IMR-90 (cell line): ENCODE data around the gene ENOX1. TPM values are rescaled to one million over a fixed set of nuclear protein-coding genes. Genes with fewer than 3 reads are reported as not detected.

ENCODE experiments used
- ATAC-seq: fragments of 200-7000 bp; cut with Tn5 transposase; 2 replicates; pipeline ENCODE4 v1.9.1; 2020; ENCODE audit warnings: low read depth, mild to moderate bottlenecking, moderate library complexity
- BruUV-seq: library from RNA; stranded (reverse); fragments of 400-500 nt; replicated peaks from 2 replicates; lab custom pipeline; 2021; lab: Mats Ljungman, UMichigan
- CTCF ChIA-PET: fragments of 300-600 bp; formaldehyde crosslinking; extraction: SDS; loops from one replicate; lab custom pipeline; 2021; ENCODE audit warnings: antibody characterized with exemption; lab: Yijun Ruan, JAX
- POLR2A ChIA-PET: fragments of 300-600 bp; sonication (Branson Sonifier 250); formaldehyde crosslinking; loops from one replicate; lab custom pipeline; 2022; ENCODE audit warnings: antibody characterized with exemption; ENCODE audit not compliant: unreplicated experiment; lab: Charles Lee
- DNase-seq: peaks from one replicate; pipeline ENCODE4 v3.0.0; 2013
- H2AFZ ChIP-seq: replicated peaks from 2 replicates; pipeline ENCODE3; 2013; ENCODE audit warnings: low read length, mild to moderate bottlenecking; ENCODE audit not compliant: poor library complexity
- H2AK5ac ChIP-seq: 2 replicates; pipeline ENCODE4 v1.6.1; 2013; ENCODE audit warnings: low read depth, low read length, inconsistent platforms
- H2AK9ac ChIP-seq: replicated peaks from 2 replicates; pipeline ENCODE3; 2013; ENCODE audit warnings: mild to moderate bottlenecking, low read depth, low read length, moderate library complexity; ENCODE audit not compliant: poor library complexity
- H2BK120ac ChIP-seq: 2 replicates; pipeline ENCODE4 v1.6.1; 2013; ENCODE audit warnings: low read depth, low read length, inconsistent platforms
- H2BK15ac ChIP-seq: 3 replicates; pipeline ENCODE4 v1.6.1; 2013; ENCODE audit warnings: low read depth, low read length, inconsistent platforms
- H2BK20ac ChIP-seq: 2 replicates; pipeline ENCODE4 v1.6.1; 2013; ENCODE audit warnings: low read depth, mild to moderate bottlenecking, inconsistent platforms, low read length, moderate library complexity
- H2BK5ac ChIP-seq: 2 replicates; pipeline ENCODE4 v1.6.1; 2013; ENCODE audit warnings: mild to moderate bottlenecking, low read depth, low read length, inconsistent platforms; ENCODE audit not compliant: poor library complexity, severe bottlenecking
- H3K14ac ChIP-seq: replicated peaks from 2 replicates; pipeline ENCODE4 v1.6.1; 2013; ENCODE audit warnings: low read depth, low read length, inconsistent platforms
- H3K18ac ChIP-seq: 2 replicates; pipeline ENCODE4 v1.6.1; 2013; ENCODE audit warnings: low read depth, low read length, control low read depth
- H3K23ac ChIP-seq: 2 replicates; pipeline ENCODE4 v1.6.1; 2013; ENCODE audit warnings: low read depth, low read length, inconsistent platforms
- H3K27ac ChIP-seq: 2 replicates; pipeline ENCODE4 v1.5.1; 2013; ENCODE audit warnings: mild to moderate bottlenecking, control low read depth, low read length; ENCODE audit not compliant: insufficient read depth
- H3K27me3 ChIP-seq: 2 replicates; pipeline ENCODE4 v1.6.1; 2013; ENCODE audit warnings: low read length; ENCODE audit not compliant: control insufficient read depth, insufficient read depth
- H3K36me3 ChIP-seq: 2 replicates; pipeline ENCODE4 v1.6.1; 2013; ENCODE audit warnings: low read length, mixed read lengths; ENCODE audit not compliant: control insufficient read depth, insufficient read depth
- H3K4ac ChIP-seq: 2 replicates; pipeline ENCODE4 v1.6.1; 2013; ENCODE audit warnings: low read depth, low read length, inconsistent platforms
- H3K4me1 ChIP-seq: 2 replicates; pipeline ENCODE4 v1.6.1; 2013; ENCODE audit warnings: low read length, mixed read lengths; ENCODE audit not compliant: control insufficient read depth, insufficient read depth
- H3K4me2 ChIP-seq: 2 replicates; pipeline ENCODE4 v1.6.1; 2013; ENCODE audit warnings: low read depth, mild to moderate bottlenecking, control low read depth, low read length, moderate library complexity
- H3K4me3 ChIP-seq: 2 replicates; pipeline ENCODE4 v1.5.1; 2013; ENCODE audit warnings: low read depth, mild to moderate bottlenecking, control low read depth, low read length, moderate library complexity; ENCODE audit not compliant: insufficient read depth
- H3K56ac ChIP-seq: 2 replicates; pipeline ENCODE4 v1.6.1; 2013; ENCODE audit warnings: low read length, inconsistent platforms; ENCODE audit not compliant: insufficient read depth; ENCODE audit errors: extremely low read depth
- H3K79me1 ChIP-seq, 2 experiments: 2 replicates each; pipeline ENCODE4 v1.6.1; 2013; ENCODE audit warnings: low read length in 2 of 2, inconsistent platforms in 1 of 2, low read depth in 1 of 2
- H3K9ac ChIP-seq: 2 replicates; pipeline ENCODE4 v1.6.1; 2013; ENCODE audit warnings: low read depth, low read length, control low read depth
- H3K9me1 ChIP-seq: 2 replicates; pipeline ENCODE4 v1.6.1; 2013; ENCODE audit warnings: low read length, inconsistent platforms; ENCODE audit not compliant: insufficient read depth
- H3K9me3 ChIP-seq: 2 replicates; pipeline ENCODE4 v1.6.1; 2013; ENCODE audit warnings: low read length; ENCODE audit not compliant: control insufficient read depth, insufficient read depth
- H4K20me1 ChIP-seq: 2 replicates; pipeline ENCODE4 v1.6.1; 2013; ENCODE audit warnings: low read length, inconsistent platforms; ENCODE audit not compliant: insufficient read depth
- H4K5ac ChIP-seq: 2 replicates; pipeline ENCODE4 v1.6.1; 2013; ENCODE audit warnings: mild to moderate bottlenecking, low read depth, low read length, control low read depth
- H4K8ac ChIP-seq, 2 experiments: 2 replicates each; pipeline ENCODE4 v1.6.1; 2013; ENCODE audit warnings: low read depth in 2 of 2, low read length in 2 of 2, control low read depth in 1 of 2, inconsistent platforms in 1 of 2
- H4K91ac ChIP-seq: 2 replicates; pipeline ENCODE4 v1.6.1; 2013; ENCODE audit warnings: low read depth, low read length, inconsistent platforms; ENCODE audit not compliant: insufficient read depth
- BHLHE40 ChIP-seq: fragments of 150-350 bp; IDR thresholded peaks from 2 replicates; pipeline ENCODE4 v1.6.1; 2016; ENCODE audit warnings: mild to moderate bottlenecking, low read depth, low read length
- CEBPB ChIP-seq: IDR thresholded peaks from 2 replicates; pipeline ENCODE4 v1.6.1; 2012; ENCODE audit warnings: low read depth, low read length, improper control_type of control experiment
- CHD1 ChIP-seq: IDR thresholded peaks from 2 replicates; pipeline ENCODE4 v1.6.1; 2012; ENCODE audit warnings: low read depth, low read length, improper control_type of control experiment
- CTCF ChIP-seq: conservative IDR thresholded peaks from 2 replicates; pipeline ENCODE4 v1.5.1; 2012; ENCODE audit warnings: mild to moderate bottlenecking, low read depth, low read length, improper control_type of control experiment
- ELK1 ChIP-seq: fragments of 150-350 bp; IDR thresholded peaks from 2 replicates; pipeline ENCODE4 v1.6.1; 2016; ENCODE audit warnings: low read depth, mild to moderate bottlenecking, low read length, moderate library complexity, borderline replicate concordance
- FOS ChIP-seq: fragments of 150-350 bp; IDR thresholded peaks from 2 replicates; pipeline ENCODE4 v1.6.1; 2016; ENCODE audit warnings: low read depth, low read length
- MAFK ChIP-seq: IDR thresholded peaks from 2 replicates; pipeline ENCODE4 v1.6.1; 2012; ENCODE audit warnings: low read depth, low read length, improper control_type of control experiment
- MAZ ChIP-seq: IDR thresholded peaks from 2 replicates; pipeline ENCODE4 v1.6.1; 2012; ENCODE audit warnings: low read depth, mild to moderate bottlenecking, low read length, improper control_type of control experiment, moderate library complexity, borderline replicate concordance
- MXI1 ChIP-seq: IDR thresholded peaks from 2 replicates; pipeline ENCODE4 v1.6.1; 2012; ENCODE audit warnings: low read depth, mild to moderate bottlenecking, low read length, moderate library complexity, borderline replicate concordance
- NFE2L2 ChIP-seq: fragments of 150-350 bp; IDR thresholded peaks from 2 replicates; pipeline ENCODE4 v1.6.1; 2016; ENCODE audit warnings: low read depth, mild to moderate bottlenecking, low read length
- POLR2A ChIP-seq: IDR thresholded peaks from 2 replicates; pipeline ENCODE4 v1.6.1; 2012; ENCODE audit warnings: mild to moderate bottlenecking, low read depth, low read length
- RAD21 ChIP-seq: IDR thresholded peaks from 2 replicates; pipeline ENCODE4 v1.6.1; 2012; ENCODE audit warnings: low read length, improper control_type of control experiment
- RCOR1 ChIP-seq: IDR thresholded peaks from 2 replicates; pipeline ENCODE4 v1.6.1; 2012; ENCODE audit warnings: mild to moderate bottlenecking, low read length, improper control_type of control experiment; ENCODE audit not compliant: insufficient replicate concordance
- RFX5 ChIP-seq: IDR thresholded peaks from 2 replicates; pipeline ENCODE4 v1.8.0; 2012; ENCODE audit warnings: low read depth, mild to moderate bottlenecking, low read length, moderate library complexity
- SMC3 ChIP-seq: fragments of 150-350 bp; IDR thresholded peaks from 2 replicates; pipeline ENCODE4 v1.6.1; 2016; ENCODE audit warnings: low read depth, mild to moderate bottlenecking, antibody characterized with exemption, low read length, moderate library complexity
- USF2 ChIP-seq: fragments of 150-350 bp; IDR thresholded peaks from 2 replicates; pipeline ENCODE4 v1.6.1; 2017; ENCODE audit warnings: mild to moderate bottlenecking, antibody characterized with exemption, low read length, low read depth
- WGBS, 2 experiments: methylation state at CpG; one replicate each; pipeline versions ENCODE4 v1.1.5 to v1.1.7; 2013; ENCODE audit warnings: missing lambda C conversion rate in 2 of 2; ENCODE audit not compliant: insufficient read length in 1 of 2; ENCODE audit errors: extremely low coverage in 2 of 2; 5-methylcytosine and 5-hydroxymethylcytosine counted together
- dilution Hi-C: fragments of 300-500 bp; cut with HindIII; formaldehyde crosslinking; loops from one replicate; pipeline ENCODE4 v1.14.3; 2018; ENCODE audit warnings: low sequenced_read_pairs; ENCODE audit not compliant: unreplicated experiment
- in situ Hi-C: fragments of 300-500 bp; cut with MboI; formaldehyde crosslinking; loops from 3 replicates; pipeline ENCODE4 v1.14.3; 2019; ENCODE audit warnings: low sequenced_read_pairs, inconsistent platforms, mixed read lengths
- intact Hi-C: fragments of 100-400 bp; cut with micrococcal nuclease; formaldehyde crosslinking; loops from 2 replicates; pipeline ENCODE4 v1.10.0; 2022
- polyA plus RNA-seq, 3 experiments: library from polyadenylated mRNA; depleted of rRNA; stranded (reverse); fragments of >200 nt; gene quantifications; 2 replicates each; pipeline ENCODE4 v1.2.3, GENCODE V29; 2012; ENCODE audit warnings: low replicate concordance in 1 of 3
- total RNA-seq: library from RNA; depleted of rRNA; stranded (reverse); fragments of >200 nt; gene quantifications from 2 replicates; pipeline ENCODE4 v1.2.3, GENCODE V29; 2012

ENOX1 gene
- total and polyA plus RNA-seq, 2 of the 4 experiments (the other 2 are of a cell fraction) = 0.99 to 1.3 TPM

DNA sequence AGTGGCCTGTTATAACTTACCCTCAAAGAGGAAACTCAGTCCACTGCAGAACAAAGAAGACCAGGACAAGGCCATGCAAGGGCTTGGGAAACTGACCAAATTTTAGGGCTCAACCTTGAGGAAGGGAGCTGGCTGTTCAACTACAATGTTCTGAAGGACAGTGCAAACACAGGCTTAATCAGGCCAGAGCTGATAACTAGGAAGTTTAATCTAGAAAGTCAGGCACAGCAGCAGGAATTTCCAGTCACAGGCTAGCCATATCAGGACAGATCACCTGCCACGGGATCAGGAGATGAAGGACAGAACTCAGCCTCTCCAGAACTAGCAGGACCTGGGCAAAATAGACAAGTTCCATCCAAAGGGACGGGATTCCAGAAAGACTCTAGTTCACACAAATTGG lies 89.4 kb downstream of the ENOX1 start:
- POLR2A ChIA-PET = no interaction called here

More for the DNA sequence above, 89.4 kb downstream of the ENOX1 start:
- no peak overlapping the region for H2BK120ac ChIP-seq
- H4K20me1 ChIP-seq = no peaks in the 10 kb centered on the region
- no peak overlapping the region for H3K27ac ChIP-seq
- dilution Hi-C loops = no loop called here
- H3K79me1 ChIP-seq = no peaks in the 10 kb centered on the region
- H3K4me1 ChIP-seq = peaks cover 2% of the 10 kb centered on the region; the same call in 1 of the 2 replicates
- TF ChIP-seq MXI1 (no peak), USF2 (no peak), MAFK (no peak), FOS (no peak), BHLHE40 (no peak), NFE2L2 (no peak), CHD1 (no peak), CEBPB (no peak), ELK1 (no peak), RAD21 (no peak), RCOR1 (no peak), RFX5 (no peak), MAZ (no peak), SMC3 (no peak), CTCF (no peak), POLR2A (no peak)
- DNase-seq (no peak), ATAC-seq (no peak)
- H3K23ac ChIP-seq = no peak overlapping the region
- H3K9me1 ChIP-seq = peaks cover 4% of the 10 kb centered on the region
- no peak overlapping the region for H2BK15ac ChIP-seq
- no peak overlapping the region for H2AK9ac ChIP-seq
- H3K4me3 ChIP-seq = no peak overlapping the region
- no peak overlapping the region for H3K4me2 ChIP-seq
- no peak overlapping the region for H4K91ac ChIP-seq
- BruUV-seq = no TSS peak
- intact Hi-C loops = no loop called here
- in situ Hi-C loops = no loop called here
- H3K9ac ChIP-seq = no peak overlapping the region
- no peak overlapping the region for H4K5ac ChIP-seq
- H4K8ac ChIP-seq = no peak overlapping the region
- H3K56ac ChIP-seq = no peak overlapping the region
- no peak overlapping the region for H3K18ac ChIP-seq
- no peak overlapping the region for H2AFZ ChIP-seq
- 100% methylated on average over 1 of the region's 2 CpGs; no CpG with 5 or more reads in 1 of the 2 experiments for WGBS, 2 experiments
- H3K4ac ChIP-seq = no peak overlapping the region
- no peaks in the 10 kb centered on the region for H3K9me3 ChIP-seq
- H3K36me3 ChIP-seq = no peaks in the 10 kb centered on the region
- CTCF ChIA-PET = interaction anchor here (0.6 kb wide), 1 partner anchor 732 kb away, joined by 4 read pairs; no protein-coding TSS in a partner anchor
- H2BK20ac ChIP-seq = no peak overlapping the region
- no peak overlapping the region for H2AK5ac ChIP-seq
- H3K27me3 ChIP-seq = peaks cover 2% of the 10 kb centered on the region
- no peak overlapping the region for H3K14ac ChIP-seq
- H2BK5ac ChIP-seq = no peak overlapping the region
